Dedifferentiated amniotic fluid mesenchymal stem cell (primary cell): Measurements from ENCODE around the gene PLXNA2.

Experiments used
- DNase-seq: peaks from one replicate; pipeline ENCODE4 v3.0.0-alpha.2; 2016; ENCODE audit errors: extremely low spot score

PLXNA2 gene

GRCh38 chr1:208015255-208015654, 228.9 kb downstream of the PLXNA2 start:
- DNase-seq = no peak

DNA sequence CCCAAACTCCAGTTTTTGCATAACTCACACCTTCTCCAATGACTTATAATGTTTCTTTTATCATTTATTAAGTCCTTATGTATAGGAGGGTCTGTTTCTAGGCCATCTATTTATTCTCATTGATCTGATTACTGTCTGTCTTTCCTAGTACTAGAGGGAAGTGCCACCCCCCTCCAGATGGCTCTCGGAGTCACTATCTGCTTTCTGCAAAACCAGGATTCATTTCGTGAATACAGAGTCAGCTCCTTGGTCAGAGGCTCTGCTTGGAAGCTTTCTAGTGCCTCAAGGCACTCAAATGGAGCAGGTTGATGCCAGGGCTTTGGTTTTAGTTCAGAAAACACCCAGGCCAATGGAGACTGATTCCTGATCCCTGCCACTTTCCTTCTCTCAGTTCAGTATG, 231.0 kb downstream of the PLXNA2 start:
- no peak for DNase-seq

DNA sequence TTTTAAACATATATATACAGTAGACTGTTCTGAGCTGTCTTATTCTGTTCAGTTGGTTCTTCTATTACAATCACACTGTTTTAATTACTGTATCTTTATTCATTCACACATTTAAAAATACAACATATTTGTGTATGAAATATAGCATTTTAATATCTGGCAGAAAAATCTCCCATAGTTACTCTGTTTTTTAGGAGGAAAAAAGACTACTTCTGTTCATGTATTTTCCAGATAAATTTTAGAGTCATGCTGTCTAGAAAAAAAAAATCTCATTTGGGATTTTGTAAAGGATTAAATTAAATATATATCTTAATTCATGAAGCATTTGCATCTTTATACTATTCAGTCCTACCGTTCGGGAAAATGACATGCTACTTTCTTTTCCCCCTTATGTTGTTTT, 231.5 kb downstream of the PLXNA2 start:
- no peak for DNase-seq

DNA sequence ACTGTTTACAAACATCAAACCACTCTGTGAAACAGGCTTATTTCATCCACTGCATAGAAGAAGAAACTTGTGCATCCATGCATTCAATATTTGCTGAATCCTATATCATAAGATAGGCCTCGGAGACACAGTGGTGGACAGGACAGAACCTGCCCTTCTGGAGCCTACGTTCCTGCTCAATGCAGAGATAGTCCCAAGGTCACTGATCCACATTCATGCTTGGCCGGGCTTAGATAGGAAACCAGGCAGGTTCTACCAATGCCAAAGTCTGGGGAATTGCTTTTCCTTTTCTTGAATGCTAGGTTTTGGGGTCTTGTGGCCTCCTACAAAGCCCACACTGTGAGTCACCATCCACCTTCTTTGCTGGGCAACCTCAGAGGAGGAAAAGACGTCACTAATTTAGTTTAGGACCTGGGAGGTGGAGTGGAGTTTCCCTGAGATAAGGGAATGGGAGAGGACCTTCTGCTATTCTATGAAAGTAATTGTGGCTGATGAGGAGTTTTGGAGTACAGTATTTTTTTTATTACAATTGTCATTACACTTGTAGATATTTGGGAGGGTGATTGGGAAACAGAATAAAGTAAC, 233.6 kb downstream of the PLXNA2 start:
- DNase-seq = no peak

- DNase-seq = no peak
Measured at GRCh38 chr1:208009706-208010444, 234.3 kb downstream of the PLXNA2 start.

DNA sequence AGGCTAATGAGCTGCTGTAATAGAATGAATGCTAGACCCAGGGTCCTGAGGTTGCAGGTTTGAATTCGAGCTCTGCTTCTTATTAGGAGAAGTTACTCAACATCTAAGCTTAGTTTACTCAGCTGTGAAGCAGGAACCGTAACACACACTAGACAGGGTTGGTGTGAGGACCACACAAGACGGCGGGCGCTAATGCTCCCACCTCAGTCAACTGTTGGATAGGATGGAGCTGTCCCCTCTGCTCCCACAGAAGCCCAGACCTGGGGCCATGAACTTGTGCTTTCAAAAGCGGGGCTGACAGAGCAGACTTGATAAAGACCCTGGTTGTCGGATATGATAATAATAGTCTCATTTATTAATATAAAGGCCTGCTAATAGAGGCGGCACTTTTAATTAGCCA, 234.9 kb downstream of the PLXNA2 start:
- no peak for DNase-seq

DNA sequence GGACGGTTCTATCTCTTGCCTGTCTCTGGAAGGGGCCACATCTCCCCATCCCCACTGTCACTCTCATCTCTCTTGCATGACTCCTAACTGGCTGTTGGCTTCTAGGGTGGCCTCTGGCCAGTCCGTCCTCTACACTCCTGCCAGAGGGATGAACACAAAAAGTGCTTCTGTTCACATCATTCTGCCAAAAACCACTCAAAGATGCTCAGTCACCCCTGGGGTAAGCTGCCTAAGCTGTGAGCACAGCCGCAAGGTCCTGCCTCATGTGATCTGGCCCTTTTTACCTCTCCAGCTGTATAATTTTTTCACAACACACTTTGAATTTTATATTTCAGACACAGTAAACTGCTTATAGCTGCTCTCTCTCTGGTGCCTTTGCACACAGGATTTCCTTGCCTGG, 235.7 kb downstream of the PLXNA2 start:
- no peak for DNase-seq

GRCh38 chr1:208007938-208008342, 236.2 kb downstream of the PLXNA2 start:
- peak; percentile 33 for DNase-seq

GRCh38 chr1:208007319-208007937, 236.8 kb downstream of the PLXNA2 start:
- no peak for DNase-seq

GRCh38 chr1:208006258-208006920, 237.8 kb downstream of the PLXNA2 start:
- no peak for DNase-seq

DNA sequence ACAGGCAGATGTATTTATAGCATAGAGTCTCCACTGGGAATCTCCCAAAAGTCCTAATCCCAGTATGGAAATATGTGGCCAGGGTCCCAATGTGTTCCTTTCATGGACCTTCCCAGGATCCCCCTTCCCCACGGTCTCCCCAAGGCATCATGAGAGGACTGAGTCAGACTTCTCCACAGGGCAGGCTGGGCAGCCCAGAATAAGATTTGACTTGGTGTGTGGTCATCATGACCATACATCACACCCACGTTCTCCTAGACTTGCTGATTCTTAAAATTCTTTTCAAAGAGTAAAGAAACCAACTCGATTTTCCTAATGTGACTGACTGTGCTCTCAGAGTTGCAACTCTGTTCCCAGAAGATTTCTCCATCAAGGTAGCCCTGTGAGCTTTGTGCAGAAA, 239.3 kb downstream of the PLXNA2 start:
- DNase-seq = peak; percentile 35

DNA sequence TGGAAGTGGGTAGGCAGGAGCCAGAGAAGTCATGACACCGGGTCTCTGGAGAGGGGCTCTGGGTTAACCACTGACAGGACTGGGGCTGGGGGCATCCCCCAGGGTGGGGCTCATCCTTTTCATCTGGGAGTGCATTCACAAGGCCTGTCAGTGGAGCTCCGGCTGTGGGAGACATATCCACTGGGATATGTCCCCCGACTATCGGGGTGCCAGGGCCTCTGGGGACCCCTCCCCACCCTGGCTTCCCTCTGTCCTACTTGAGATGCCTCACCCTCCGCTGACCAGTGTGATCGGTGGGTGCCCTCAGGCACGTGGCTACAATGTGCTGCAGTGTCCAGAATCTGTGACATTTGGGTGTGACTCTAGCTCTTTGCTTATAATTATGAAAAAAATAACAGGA, 240.9 kb downstream of the PLXNA2 start:
- DNase-seq = no peak

GRCh38 chr1:208002672-208003071, 241.5 kb downstream of the PLXNA2 start:
- DNase-seq = no peak

DNA sequence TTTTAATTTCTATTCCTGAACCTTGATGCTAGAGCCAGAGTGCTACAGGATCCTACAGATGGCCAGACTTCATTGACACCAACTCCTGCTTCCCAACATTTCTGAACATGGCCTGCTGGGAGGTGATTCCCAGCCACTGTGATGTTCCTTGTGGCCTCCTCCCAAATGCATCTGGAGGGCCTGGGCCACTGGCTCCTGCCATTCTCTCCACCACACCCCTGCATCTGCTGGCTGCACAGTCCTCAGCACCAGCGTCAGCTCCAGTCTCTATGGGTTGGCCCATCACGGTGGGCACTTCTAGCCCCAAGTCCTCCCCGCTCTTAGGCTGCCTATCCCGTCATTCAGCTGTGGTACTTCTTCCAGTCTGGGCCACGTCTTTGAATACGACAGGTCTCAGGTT, 242.1 kb downstream of the PLXNA2 start:
- no peak for DNase-seq

GRCh38 chr1:208000504-208000903, 243.7 kb downstream of the PLXNA2 start:
- DNase-seq = no peak

DNA sequence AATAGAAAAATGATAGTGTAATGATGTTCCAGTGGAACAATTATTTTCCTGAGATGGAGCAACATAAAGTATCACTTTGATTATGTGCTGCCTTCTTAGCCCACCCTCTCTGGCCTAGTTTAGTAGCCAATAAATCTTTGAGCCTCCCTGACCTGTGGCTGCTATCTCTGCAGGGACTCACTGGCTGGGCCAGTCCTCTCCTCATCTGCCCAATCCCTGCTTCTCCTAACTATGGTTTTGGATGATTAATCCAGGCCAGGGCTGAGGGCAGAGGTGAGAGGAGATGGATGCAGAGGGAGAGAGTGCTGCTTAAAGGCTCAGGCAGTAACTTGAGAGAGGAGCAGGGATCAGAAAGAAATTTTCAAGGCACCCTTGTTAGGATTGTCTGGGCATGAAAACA, 244.2 kb downstream of the PLXNA2 start:
- no peak for DNase-seq

DNA sequence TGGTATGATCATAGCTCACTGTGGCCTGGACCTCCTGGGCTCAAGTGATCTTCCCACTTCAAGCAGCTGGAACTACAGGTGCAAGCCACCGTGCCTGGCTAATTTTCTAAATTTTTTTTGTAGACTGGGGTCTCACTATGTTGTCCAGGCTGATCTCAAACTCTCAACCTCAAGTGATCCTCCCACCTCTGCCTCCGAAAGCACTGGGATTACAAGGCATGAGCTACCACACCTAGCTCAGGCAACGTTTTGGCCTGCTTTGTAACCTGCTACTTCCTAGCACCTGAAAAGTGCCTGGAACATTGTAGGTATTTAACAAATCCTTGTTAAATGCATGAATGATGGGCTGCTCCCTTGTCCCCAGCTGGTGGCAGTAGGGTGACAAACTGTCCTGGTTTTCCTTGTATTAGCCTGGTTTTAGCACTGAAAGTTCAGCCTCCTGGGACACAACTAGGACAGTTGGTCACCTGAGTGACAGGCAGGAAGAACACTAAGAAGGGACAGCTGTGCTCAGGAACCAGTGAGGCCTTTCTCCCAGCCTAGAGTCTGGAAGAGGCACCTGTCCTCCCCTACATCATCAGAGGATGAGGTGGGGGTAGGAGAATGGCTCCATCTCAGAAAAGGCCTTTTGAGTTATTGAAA, 244.8 kb downstream of the PLXNA2 start:
- DNase-seq = no peak

DNA sequence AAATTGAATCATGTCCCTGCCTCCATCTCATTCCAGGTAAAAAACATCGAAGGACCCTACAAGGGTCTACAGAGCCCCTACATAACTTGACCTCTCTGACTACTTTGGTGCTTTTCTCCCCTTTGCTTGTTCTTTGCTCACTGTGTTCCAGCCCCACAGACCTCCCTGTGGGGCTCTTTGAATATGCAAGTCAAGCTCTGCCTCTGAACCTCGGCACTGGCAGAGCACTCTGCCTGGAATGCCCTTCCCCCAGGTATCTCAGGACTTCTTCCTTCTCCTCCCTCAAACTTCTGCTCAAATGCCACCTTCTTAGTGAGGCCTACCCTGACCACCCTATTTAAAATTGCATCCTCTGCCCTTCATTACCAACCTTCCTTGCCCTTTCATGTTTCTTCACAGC, 245.5 kb downstream of the PLXNA2 start:
- no peak for DNase-seq

- DNase-seq = peak; percentile 53
Measured at GRCh38 chr1:207997486-207998268, 246.5 kb downstream of the PLXNA2 start.

DNA sequence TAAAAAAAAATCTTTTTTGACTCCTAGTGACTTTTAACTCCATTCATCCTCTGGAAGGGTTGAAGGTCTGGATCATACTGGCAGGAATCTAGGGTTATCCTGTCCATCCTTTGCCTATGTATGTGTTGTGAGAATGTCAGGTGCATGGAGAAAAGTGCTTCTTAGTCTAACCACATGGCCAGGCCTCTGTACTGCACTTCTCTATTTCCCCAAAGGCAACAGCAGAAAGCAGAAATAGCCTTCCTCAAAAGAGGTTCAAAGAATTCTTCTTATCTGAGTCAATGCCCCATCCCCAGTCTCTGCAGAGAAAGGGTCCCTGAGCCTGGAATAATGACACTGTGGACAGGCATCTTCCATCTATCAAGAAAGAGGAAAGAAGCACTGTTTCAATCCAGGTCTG, 247.5 kb downstream of the PLXNA2 start:
- no peak for DNase-seq

DNA sequence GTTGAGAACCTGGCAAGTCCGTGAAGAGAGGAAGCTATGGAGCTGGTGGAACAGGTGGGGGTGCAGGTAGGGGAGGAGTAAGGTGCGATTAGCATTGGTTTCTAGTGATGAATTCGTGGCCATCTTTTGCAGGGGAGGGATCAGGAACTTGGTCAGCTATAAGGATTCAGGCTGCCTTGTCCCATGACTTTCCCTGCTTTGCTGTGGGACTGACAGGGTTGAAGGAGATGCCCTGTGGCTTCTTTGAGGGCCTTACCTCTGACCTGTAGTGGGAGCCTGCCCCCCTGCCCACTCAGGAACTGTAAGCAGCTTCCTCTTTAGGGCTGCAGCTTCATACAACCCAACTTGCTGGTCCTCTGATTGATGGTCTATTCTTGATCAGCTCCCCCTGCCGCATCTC, 248.6 kb downstream of the PLXNA2 start:
- DNase-seq = no peak
